Activated CD4-positive, alpha-beta T cell treated with anti-CD3 and anti-CD28 coated beads for 36 hours (primary cell): Measurements from ENCODE around the gene DACT2. TPM values are rescaled to one million over a fixed set of nuclear protein-coding genes. Genes with fewer than 3 reads are reported as not detected.

Experiments used
- ATAC-seq: fragments of 200-7000 bp; cut with Tn5 transposase; one replicate; pipeline ENCODE4 v1.10.0; 2021; ENCODE audit warnings: mild to moderate bottlenecking, moderate library complexity
- CTCF ChIA-PET: fragments of 350-600 bp; sonication (Branson Sonifier 250); formaldehyde crosslinking; loops from one replicate; lab custom pipeline; 2021; ENCODE audit warnings: antibody characterized with exemption; lab: Charles Lee
- POLR2A ChIA-PET: fragments of 350-600 bp; sonication (Branson Sonifier 250); formaldehyde crosslinking; loops from one replicate; lab custom pipeline; 2021; ENCODE audit warnings: antibody characterized with exemption, inconsistent platforms; lab: Charles Lee
- DNase-seq: peaks from one replicate; pipeline ENCODE4 v3.0.0-alpha.2; 2020
- H3K27ac Mint-ChIP-seq: one replicate; pipeline ENCODE4 v1.8.0; 2021; ENCODE audit warnings: mixed read lengths
- H3K27me3 Mint-ChIP-seq: one replicate; pipeline ENCODE4 v1.8.0; 2021; ENCODE audit warnings: mixed read lengths
- H3K36me3 Mint-ChIP-seq: one replicate; pipeline ENCODE4 v1.8.0; 2021; ENCODE audit warnings: low read depth, mixed read lengths
- H3K4me1 Mint-ChIP-seq: one replicate; pipeline ENCODE4 v1.8.0; 2021; ENCODE audit warnings: mixed read lengths
- H3K4me3 Mint-ChIP-seq: one replicate; pipeline ENCODE4 v1.8.0; 2021; ENCODE audit warnings: mild to moderate bottlenecking, moderate library complexity, mixed read lengths
- H3K9me3 Mint-ChIP-seq: one replicate; pipeline ENCODE4 v1.8.0; 2021; ENCODE audit warnings: low read depth, mixed read lengths
- intact Hi-C, 2 experiments: fragments of 100-400 bp; cut with DNase I in 1 of 2; cut with micrococcal nuclease in 1 of 2; formaldehyde crosslinking; loops; one replicate each; pipeline versions ENCODE4 v1.14.2 to v1.15.1; 2022 to 2024; cut with DNase I, micrococcal nuclease
- total RNA-seq, 2 experiments: library from RNA; stranded (reverse); gene quantifications; one replicate each; pipeline ENCODE4 v1.2.3, GENCODE V29; 2021

Gene DACT2
- total RNA-seq, 2 experiments from 2014 or later, result 0.39 to 0.50 TPM

- no peak overlapping the region for H3K4me3 Mint-ChIP-seq
- peaks cover 9% of the 10 kb centered on the region for H3K4me1 Mint-ChIP-seq
- H3K36me3 Mint-ChIP-seq, result no peaks in the 10 kb centered on the region
- CTCF ChIA-PET, result interaction anchor here (1.1 kb wide), 1 partner anchor 58 kb away, joined by 3 read pairs; no protein-coding TSS in a partner anchor
- no peak for DNase-seq
- no peak overlapping the region for H3K27ac Mint-ChIP-seq
- intact Hi-C loops, result no loop called here
- POLR2A ChIA-PET, result no interaction called here
- no peak for ATAC-seq
- peaks cover 22% of the 10 kb centered on the region for H3K27me3 Mint-ChIP-seq
- peaks cover 5% of the 10 kb centered on the region for H3K9me3 Mint-ChIP-seq
Measured at GRCh38 chr6:168347615-168348014, 28.0 kb upstream of the DACT2 start.

GRCh38 chr6:168347053-168347452 lies 27.5 kb upstream of the DACT2 start:
- Mint-ChIP-seq H3K4me1 (peaks cover 9% of the 10 kb centered on the region), H3K27ac (no peak overlapping the region), H3K9me3 (peaks cover 5% of the 10 kb centered on the region), H3K36me3 (no peaks in the 10 kb centered on the region), H3K27me3 (peaks cover 22% of the 10 kb centered on the region), H3K4me3 (no peak overlapping the region)
- intact Hi-C loops, result no loop called here
- CTCF ChIA-PET, result interaction anchor here (1.1 kb wide), 1 partner anchor 57 kb away, joined by 3 read pairs; no protein-coding TSS in a partner anchor
- no peak for DNase-seq
- POLR2A ChIA-PET, result no interaction called here
- ATAC-seq, result no peak

DNA sequence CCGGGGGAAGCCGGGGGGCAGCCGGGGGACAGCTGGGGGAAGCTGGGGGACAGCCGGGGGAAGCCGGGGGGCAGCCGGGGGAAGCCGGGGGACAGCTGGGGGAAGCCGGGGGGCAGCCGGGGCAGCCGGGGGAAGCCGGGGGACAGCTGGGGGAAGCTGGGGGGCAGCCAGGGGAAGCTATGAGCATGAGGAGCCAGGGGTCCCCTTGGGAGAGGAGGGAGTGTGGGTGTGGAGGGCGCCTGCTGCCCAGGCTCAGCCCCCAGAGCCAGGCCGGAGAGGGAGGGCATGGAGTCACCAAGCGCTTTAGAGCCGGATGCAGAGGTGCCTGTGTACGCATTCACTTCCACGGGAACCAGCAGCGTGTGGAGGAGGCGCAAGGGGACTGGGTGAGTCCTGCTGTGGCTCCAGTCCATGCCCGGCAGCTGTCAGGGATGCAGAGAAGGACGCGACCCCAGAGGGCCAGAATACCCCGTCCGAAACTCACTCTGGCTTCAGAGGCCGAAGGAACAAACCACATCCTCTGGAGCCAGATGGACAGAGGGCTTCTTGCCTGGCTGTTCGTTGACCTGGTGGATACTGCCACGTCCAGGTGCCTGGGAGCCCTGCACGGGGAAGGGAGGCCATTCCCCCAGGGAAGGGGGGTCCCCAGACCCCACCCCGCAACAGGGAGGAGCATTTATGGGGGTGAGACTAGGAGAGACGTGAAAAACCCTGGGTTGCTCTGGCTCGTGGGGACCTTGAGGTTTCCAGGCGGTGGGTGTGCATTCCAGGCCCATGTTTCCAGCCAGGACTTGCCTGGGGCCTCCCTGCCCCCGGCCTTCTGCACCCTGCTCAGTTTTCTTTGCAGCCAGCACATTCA lies 26.5 kb upstream of the DACT2 start:
- ChIA-PET CTCF (interaction anchor here (1.1 kb wide), 1 partner anchor 56 kb away, joined by 3 read pairs; no protein-coding TSS in a partner anchor), POLR2A (no interaction called here)
- Mint-ChIP-seq H3K27ac (no peak overlapping the region), H3K36me3 (no peaks in the 10 kb centered on the region), H3K27me3 (peaks cover 17% of the 10 kb centered on the region), H3K4me1 (peaks cover 9% of the 10 kb centered on the region), H3K9me3 (peaks cover 5% of the 10 kb centered on the region), H3K4me3 (no peak overlapping the region)
- intact Hi-C loops, result no loop called here
- ATAC-seq, result no peak
- DNase-seq, result no peak

DNA sequence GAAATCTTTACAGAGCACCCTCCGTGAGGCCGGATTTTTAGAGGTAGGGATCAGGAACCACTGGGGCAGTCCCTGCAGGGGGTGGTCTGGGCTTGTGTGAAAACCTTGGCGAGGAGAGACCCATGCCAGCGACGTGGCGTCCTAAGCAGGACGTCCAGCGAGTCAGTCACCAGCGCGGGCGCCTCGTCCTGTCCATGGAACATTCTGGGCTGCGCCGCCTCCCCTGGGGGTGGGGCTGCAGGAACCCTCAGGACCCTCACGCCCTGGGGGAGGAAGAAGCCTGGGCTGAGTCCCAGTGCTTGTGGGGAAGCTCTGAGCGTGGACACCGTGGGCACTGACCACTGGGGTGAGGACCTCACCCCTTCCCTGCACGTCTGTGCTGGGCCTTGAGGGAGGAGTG lies 25.7 kb upstream of the DACT2 start:
- ChIA-PET POLR2A (no interaction called here), CTCF (no interaction called here)
- Mint-ChIP-seq H3K9me3 (peaks cover 3% of the 10 kb centered on the region), H3K4me3 (no peak overlapping the region), H3K36me3 (no peaks in the 10 kb centered on the region), H3K27ac (no peak overlapping the region), H3K4me1 (peaks cover 6% of the 10 kb centered on the region), H3K27me3 (peaks cover 13% of the 10 kb centered on the region)
- no peak for ATAC-seq
- intact Hi-C loops, result no loop called here
- no peak for DNase-seq

DNA sequence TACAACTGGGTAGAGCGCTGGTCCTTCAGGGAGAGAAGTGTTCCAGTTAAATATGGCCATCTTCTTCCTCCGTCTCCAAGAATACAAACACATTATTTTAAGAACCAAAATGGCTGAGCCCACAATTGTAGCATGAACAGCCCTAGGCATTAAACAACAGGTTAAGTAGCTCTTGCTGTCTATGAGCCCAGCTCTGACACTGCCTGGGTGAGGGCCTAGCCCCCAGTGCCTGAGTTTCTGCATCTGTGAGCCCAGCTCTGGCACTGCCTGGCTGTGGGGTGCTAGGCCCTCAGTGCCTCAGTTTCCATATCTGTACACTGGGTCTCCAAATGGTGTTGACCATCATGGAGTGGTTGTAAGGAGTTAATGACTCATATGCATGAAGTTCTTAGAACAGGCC lies 24.8 kb upstream of the DACT2 start:
- DNase-seq (no peak), ATAC-seq (no peak)
- intact Hi-C loops, result no loop called here
- H3K27ac Mint-ChIP-seq, result no peak overlapping the region
- CTCF ChIA-PET, result no interaction called here
- no peak overlapping the region for H3K4me3 Mint-ChIP-seq
- H3K27me3 Mint-ChIP-seq, result peaks cover 10% of the 10 kb centered on the region
- no peaks in the 10 kb centered on the region for H3K9me3 Mint-ChIP-seq
- no peaks in the 10 kb centered on the region for H3K4me1 Mint-ChIP-seq
- POLR2A ChIA-PET, result no interaction called here
- H3K36me3 Mint-ChIP-seq, result no peaks in the 10 kb centered on the region

- POLR2A ChIA-PET, result no interaction called here
- Mint-ChIP-seq H3K27ac (no peak overlapping the region), H3K27me3 (peaks cover 10% of the 10 kb centered on the region), H3K4me3 (no peak overlapping the region), H3K9me3 (no peaks in the 10 kb centered on the region), H3K4me1 (no peaks in the 10 kb centered on the region), H3K36me3 (no peaks in the 10 kb centered on the region)
- intact Hi-C loops, result no loop called here
- DNase-seq (no peak), ATAC-seq (no peak)
- CTCF ChIA-PET, result no interaction called here
Measured at GRCh38 chr6:168343239-168344150, 23.9 kb upstream of the DACT2 start.

DNA sequence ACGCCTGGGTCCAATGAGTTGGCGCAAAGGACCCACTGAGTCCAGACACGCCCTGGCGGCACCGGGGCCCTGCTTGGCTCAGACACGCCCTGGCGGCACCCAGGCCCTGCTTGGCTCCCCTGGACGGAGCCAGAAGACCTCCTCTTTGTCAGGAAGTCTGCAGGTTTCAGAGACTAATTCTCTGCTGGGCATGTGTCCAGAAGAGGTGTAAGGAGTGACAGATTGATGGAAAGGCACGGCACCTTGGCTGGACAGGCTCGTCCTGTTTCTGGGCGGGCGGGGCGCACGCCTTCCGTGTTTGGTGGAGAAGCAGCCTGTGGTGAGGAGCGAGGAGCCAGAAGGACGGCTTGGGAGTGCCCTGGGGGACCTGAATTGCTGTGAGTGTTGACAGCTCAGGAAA lies 23.1 kb upstream of the DACT2 start:
- H3K4me1 Mint-ChIP-seq, result no peaks in the 10 kb centered on the region
- H3K4me3 Mint-ChIP-seq, result no peak overlapping the region
- no peak overlapping the region for H3K27ac Mint-ChIP-seq
- POLR2A ChIA-PET, result no interaction called here
- H3K9me3 Mint-ChIP-seq, result no peaks in the 10 kb centered on the region
- CTCF ChIA-PET, result no interaction called here
- peaks cover 10% of the 10 kb centered on the region for H3K27me3 Mint-ChIP-seq
- no peaks in the 10 kb centered on the region for H3K36me3 Mint-ChIP-seq
- intact Hi-C loops, result no loop called here
- DNase-seq, result no peak
- ATAC-seq, result no peak

DNA sequence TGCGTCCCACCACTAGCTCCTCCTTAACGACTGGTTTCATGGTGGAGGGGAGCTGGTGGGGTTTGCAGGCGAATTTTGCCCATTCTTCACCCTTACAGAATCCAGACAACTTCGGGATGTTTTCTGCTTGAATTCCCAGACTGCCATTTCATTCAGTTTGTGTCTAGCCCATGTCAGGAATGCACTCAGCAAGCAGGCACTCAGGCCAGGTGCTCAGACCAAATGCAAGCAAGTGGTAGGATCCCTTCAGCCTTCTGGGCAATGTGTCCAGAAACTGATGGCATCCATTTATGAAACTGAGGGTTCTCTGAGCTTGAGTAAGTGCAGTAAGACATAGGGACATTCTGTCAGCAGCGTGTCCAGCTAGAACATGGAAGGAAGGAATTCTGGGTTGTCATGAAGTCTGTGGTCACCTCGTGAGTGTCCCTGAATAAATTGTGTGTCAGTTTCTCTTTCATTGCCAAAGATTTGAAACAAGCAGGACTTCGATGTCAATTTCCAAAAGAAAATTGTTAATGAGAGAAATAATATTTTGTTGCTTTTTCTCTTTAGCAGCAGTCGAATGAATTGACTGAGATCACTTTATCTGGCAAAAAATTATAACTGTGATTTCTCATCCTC lies 21.8 kb upstream of the DACT2 start:
- CTCF ChIA-PET, result no interaction called here
- Mint-ChIP-seq H3K9me3 (no peaks in the 10 kb centered on the region), H3K4me1 (no peaks in the 10 kb centered on the region), H3K4me3 (no peak overlapping the region), H3K36me3 (no peaks in the 10 kb centered on the region), H3K27ac (no peak overlapping the region), H3K27me3 (peaks cover 14% of the 10 kb centered on the region)
- ATAC-seq (no peak), DNase-seq (no peak)
- intact Hi-C loops, result no loop called here
- POLR2A ChIA-PET, result no interaction called here

DNA sequence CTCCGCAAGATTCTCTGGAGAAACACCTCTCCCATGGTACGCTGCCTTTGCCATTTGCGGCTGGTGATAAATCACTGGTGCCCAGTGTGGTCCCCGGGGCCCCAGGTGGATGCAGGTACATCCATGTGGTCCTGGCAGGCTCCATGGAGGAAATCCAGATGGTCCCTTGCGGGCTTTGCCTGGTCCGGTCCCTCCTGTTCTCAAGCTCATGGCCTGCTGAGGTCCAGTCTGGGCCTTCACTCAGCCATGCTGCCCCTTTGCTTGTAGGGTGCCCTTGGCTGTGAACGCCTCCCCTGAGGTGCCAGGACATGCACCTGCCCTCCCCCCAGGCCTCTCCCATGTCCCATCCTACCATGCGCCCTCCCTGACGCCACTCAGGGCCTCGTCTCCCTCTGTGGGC lies 21.2 kb upstream of the DACT2 start:
- no peak for ATAC-seq
- no peak overlapping the region for H3K4me3 Mint-ChIP-seq
- intact Hi-C loops, result no loop called here
- POLR2A ChIA-PET, result no interaction called here
- H3K27me3 Mint-ChIP-seq, result peaks cover 15% of the 10 kb centered on the region
- no peaks in the 10 kb centered on the region for H3K4me1 Mint-ChIP-seq
- CTCF ChIA-PET, result no interaction called here
- no peaks in the 10 kb centered on the region for H3K36me3 Mint-ChIP-seq
- no peaks in the 10 kb centered on the region for H3K9me3 Mint-ChIP-seq
- no peak for DNase-seq
- no peak overlapping the region for H3K27ac Mint-ChIP-seq

DNA sequence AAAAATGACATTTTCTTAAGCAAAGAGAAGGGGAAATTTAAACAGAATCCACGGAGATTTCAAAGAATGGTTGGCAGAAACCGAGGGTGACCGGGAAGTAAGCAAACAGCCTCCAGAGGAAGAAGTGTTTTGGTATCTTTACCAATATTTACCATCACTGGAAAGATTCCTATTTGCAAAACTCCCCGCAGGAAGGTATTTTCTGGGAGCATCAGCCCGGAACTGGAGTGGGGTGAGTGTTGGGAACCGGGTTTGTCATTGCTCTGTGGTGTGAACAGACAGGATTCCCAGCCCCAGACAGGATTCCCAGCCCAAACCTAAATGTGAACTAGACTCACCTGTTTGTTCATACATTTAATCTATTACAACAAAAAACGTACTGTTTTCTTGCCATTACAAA lies 19.2 kb upstream of the DACT2 start:
- H3K4me1 Mint-ChIP-seq, result no peaks in the 10 kb centered on the region
- CTCF ChIA-PET, result no interaction called here

GRCh38 chr6:168336967-168337366 lies 17.4 kb upstream of the DACT2 start:
- no peaks in the 10 kb centered on the region for H3K9me3 Mint-ChIP-seq
- no peak overlapping the region for H3K4me3 Mint-ChIP-seq
- CTCF ChIA-PET, result no interaction called here
- DNase-seq (no peak), ATAC-seq (no peak)
- no peaks in the 10 kb centered on the region for H3K4me1 Mint-ChIP-seq
- H3K27me3 Mint-ChIP-seq, result peaks cover 11% of the 10 kb centered on the region
- intact Hi-C loops, result no loop called here
- POLR2A ChIA-PET, result no interaction called here
- H3K36me3 Mint-ChIP-seq, result no peaks in the 10 kb centered on the region
- H3K27ac Mint-ChIP-seq, result no peak overlapping the region

More for the DNA sequence above, 19.2 kb upstream of the DACT2 start:
- intact Hi-C loops, result no loop called here
- POLR2A ChIA-PET, result no interaction called here
- peaks cover 7% of the 10 kb centered on the region for H3K27me3 Mint-ChIP-seq
- H3K4me3 Mint-ChIP-seq, result no peak overlapping the region
- H3K9me3 Mint-ChIP-seq, result no peaks in the 10 kb centered on the region
- H3K27ac Mint-ChIP-seq, result no peak overlapping the region
- DNase-seq, result no peak
- H3K36me3 Mint-ChIP-seq, result no peaks in the 10 kb centered on the region
- ATAC-seq, result no peak
